Activated CD4-positive, alpha-beta memory T cell treated with anti-CD3 and anti-CD28 coated beads for 36 hours (primary cell): ENCODE measurements around the gene ECHDC3. TPM values are rescaled to one million over a fixed set of nuclear protein-coding genes. Genes with fewer than 3 reads are reported as not detected.
A peak's percentile ranks its signal among the peaks of the same experiment; 100 is the strongest.
"Not testable (repeated sequence)": the region's sequence is repeated elsewhere in the genome, so short reads cannot be mapped to it uniquely, and the experiment has no call there.

Experiments
- CTCF ChIA-PET: fragments of 350-600 bp; sonication (Branson Sonifier 250); formaldehyde crosslinking; loops from one replicate; lab custom pipeline; 2021; ENCODE audit warnings: antibody characterized with exemption, inconsistent platforms; lab: Charles Lee
- POLR2A ChIA-PET: fragments of 350-600 bp; sonication (Branson Sonifier 250); formaldehyde crosslinking; loops from one replicate; lab custom pipeline; 2021; ENCODE audit warnings: antibody characterized with exemption; lab: Charles Lee
- DNase-seq: peaks from one replicate; pipeline ENCODE4 v3.0.0-alpha.2; 2020
- H3K27ac Mint-ChIP-seq: one replicate; pipeline ENCODE4 v1.8.0; 2021; ENCODE audit warnings: mixed read lengths
- H3K27me3 Mint-ChIP-seq: one replicate; pipeline ENCODE4 v1.8.0; 2021; ENCODE audit warnings: mixed read lengths
- H3K36me3 Mint-ChIP-seq: one replicate; pipeline ENCODE4 v1.8.0; 2021; ENCODE audit warnings: mixed read lengths
- H3K4me1 Mint-ChIP-seq: one replicate; pipeline ENCODE4 v1.8.0; 2021; ENCODE audit warnings: low read depth, mixed read lengths
- H3K4me3 Mint-ChIP-seq: one replicate; pipeline ENCODE4 v1.8.0; 2021; ENCODE audit warnings: mild to moderate bottlenecking, mixed read lengths
- H3K9me3 Mint-ChIP-seq: one replicate; pipeline ENCODE4 v1.8.0; 2021; ENCODE audit warnings: mixed read lengths
- intact Hi-C: fragments of 100-400 bp; cut with micrococcal nuclease; formaldehyde crosslinking; loops from one replicate; pipeline ENCODE4 v1.15.1; 2023
- total RNA-seq, 2 experiments: library from RNA; stranded (reverse); gene quantifications; one replicate each; pipeline ENCODE4 v1.2.3, GENCODE V29; 2021

Gene ECHDC3
- total RNA-seq, 2 experiments from 2014 or later: 0.76 to 1.4 TPM

GRCh38 chr10:11720260-11720741 is 21.9 kb upstream of the ECHDC3 start:
- no peak overlapping the region for H3K27ac Mint-ChIP-seq
- CTCF ChIA-PET: interaction anchor here (0.6 kb wide), 1 partner anchor 11 kb away, joined by 3 read pairs; no protein-coding TSS in a partner anchor

DNA sequence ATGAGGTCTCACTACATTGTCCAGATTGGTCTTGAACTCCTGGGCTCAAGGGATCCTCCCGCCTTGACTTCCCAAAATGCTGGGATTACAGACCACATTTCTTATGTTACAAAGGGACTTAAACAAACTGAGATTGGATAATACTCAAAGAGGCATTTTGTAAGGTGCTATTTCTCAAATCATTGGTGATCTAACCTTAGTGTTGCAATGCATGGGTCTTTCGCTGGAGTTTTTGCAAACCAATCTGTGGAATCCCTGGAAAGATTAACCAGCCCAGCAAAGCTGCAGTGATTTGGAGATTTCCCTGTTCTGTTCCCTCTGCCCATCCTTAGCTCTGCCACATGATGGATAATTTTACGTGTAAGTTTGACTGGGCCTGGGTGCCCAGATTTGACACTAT is 20.4 kb upstream of the ECHDC3 start:
- H3K27ac Mint-ChIP-seq: no peak overlapping the region
- H3K4me1 Mint-ChIP-seq: peaks cover 6% of the 10 kb centered on the region
- H3K4me3 Mint-ChIP-seq: no peak overlapping the region
- H3K27me3 Mint-ChIP-seq: peaks cover 15% of the 10 kb centered on the region
- intact Hi-C loops: no loop called here
- CTCF ChIA-PET: interaction anchor here (1.0 kb wide), 1 partner anchor 207 kb away, joined by 3 read pairs; no protein-coding TSS in a partner anchor
- H3K36me3 Mint-ChIP-seq: no peaks in the 10 kb centered on the region
- DNase-seq: no peak
- H3K9me3 Mint-ChIP-seq: peaks cover 3% of the 10 kb centered on the region
- POLR2A ChIA-PET: no interaction called here

More at GRCh38 chr10:11720260-11720741, 21.9 kb upstream of the ECHDC3 start:
- intact Hi-C loops: no loop called here
- Mint-ChIP-seq H3K9me3 (peaks cover 5% of the 10 kb centered on the region), H3K36me3 (no peaks in the 10 kb centered on the region), H3K4me3 (no peak overlapping the region), H3K4me1 (peaks cover 6% of the 10 kb centered on the region), H3K27me3 (peaks cover 18% of the 10 kb centered on the region)
- DNase-seq: no peak
- POLR2A ChIA-PET: no interaction called here

GRCh38 chr10:11723359-11723758 is 18.8 kb upstream of the ECHDC3 start:
- ChIA-PET CTCF (interaction anchor here (0.9 to 2.0 kb wide), 3 partner anchors 34 to 208 kb away, joined by 4 to 9 read pairs (median 4); no protein-coding TSS in a partner anchor), POLR2A (no interaction called here)
- H3K9me3 Mint-ChIP-seq: peaks cover 3% of the 10 kb centered on the region
- no peak overlapping the region for H3K4me3 Mint-ChIP-seq
- H3K27me3 Mint-ChIP-seq: peaks cover 10% of the 10 kb centered on the region
- no peak overlapping the region for H3K27ac Mint-ChIP-seq
- intact Hi-C loops: no loop called here
- H3K36me3 Mint-ChIP-seq: no peaks in the 10 kb centered on the region
- DNase-seq: no peak
- H3K4me1 Mint-ChIP-seq: peaks cover 2% of the 10 kb centered on the region

GRCh38 chr10:11724938-11725776 is 17.0 kb upstream of the ECHDC3 start:
- ChIA-PET CTCF (interaction anchor here (0.6 to 2.0 kb wide), 11 partner anchors 15 to 220 kb away, joined by 3 to 27 read pairs (median 4); no protein-coding TSS in a partner anchor), POLR2A (no interaction called here)
- Mint-ChIP-seq H3K27ac (no peak overlapping the region), H3K27me3 (peaks cover 10% of the 10 kb centered on the region), H3K4me1 (peaks cover 2% of the 10 kb centered on the region), H3K9me3 (peaks cover 7% of the 10 kb centered on the region), H3K4me3 (no peak overlapping the region), H3K36me3 (no peaks in the 10 kb centered on the region)
- no peak for DNase-seq
- intact Hi-C loops: loop anchor here (1.0 kb wide), 1 partner anchor 210 kb away; no protein-coding TSS in a partner anchor

DNA sequence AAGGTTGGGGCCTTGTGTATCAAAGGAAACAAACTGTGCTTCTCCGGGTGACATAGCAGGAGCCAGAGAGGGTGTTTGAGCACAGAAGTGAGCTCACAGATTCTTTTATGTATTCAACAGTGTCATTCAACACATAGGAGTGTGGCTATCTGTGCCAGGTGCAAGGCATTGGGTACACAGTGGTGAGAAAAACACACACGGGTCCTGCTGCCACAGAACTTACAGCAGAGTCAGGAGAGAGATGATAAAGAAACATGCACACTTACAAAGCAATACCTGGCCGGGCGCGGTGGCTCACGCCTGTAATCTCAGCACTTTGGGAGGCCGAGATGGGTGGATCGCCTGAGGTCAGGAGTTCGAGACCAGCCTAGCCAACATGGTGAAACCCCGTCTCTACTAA is 16.3 kb upstream of the ECHDC3 start:
- no peak overlapping the region for H3K27ac Mint-ChIP-seq
- ChIA-PET POLR2A (no interaction called here), CTCF (interaction anchor here (1.4 to 1.7 kb wide), 3 partner anchors 15 to 220 kb away, joined by 5 to 9 read pairs (median 7); no protein-coding TSS in a partner anchor)
- no peak overlapping the region for H3K4me3 Mint-ChIP-seq
- intact Hi-C loops: loop anchor here (1.0 kb wide), 1 partner anchor 211 kb away; no protein-coding TSS in a partner anchor
- no peak for DNase-seq
- H3K27me3 Mint-ChIP-seq: peaks cover 6% of the 10 kb centered on the region
- H3K9me3 Mint-ChIP-seq: peaks cover 7% of the 10 kb centered on the region
- no peaks in the 10 kb centered on the region for H3K36me3 Mint-ChIP-seq
- peaks cover 2% of the 10 kb centered on the region for H3K4me1 Mint-ChIP-seq

DNA sequence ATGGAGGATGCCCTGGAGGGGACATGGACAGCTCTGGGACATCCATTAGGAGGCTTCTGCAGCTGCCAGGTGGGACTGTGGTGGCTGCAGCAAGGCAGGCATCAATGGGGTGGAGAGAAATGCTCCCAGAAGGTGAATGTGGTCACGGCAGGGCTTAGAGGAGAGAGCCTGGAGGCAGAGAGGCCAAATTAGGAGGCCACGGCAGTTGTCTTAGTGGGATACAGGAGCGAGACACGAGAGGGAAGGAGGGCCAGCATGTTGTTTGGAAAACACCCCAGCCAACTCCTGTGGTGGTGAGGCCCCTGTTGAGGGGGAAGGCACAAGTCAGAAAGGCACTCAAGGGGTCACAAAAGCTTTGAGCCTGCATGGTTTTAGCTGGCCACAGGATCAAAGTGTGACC is 14.6 kb upstream of the ECHDC3 start:
- CTCF ChIA-PET: no interaction called here
- H3K4me1 Mint-ChIP-seq: peaks cover 2% of the 10 kb centered on the region
- H3K27me3 Mint-ChIP-seq: peaks cover 6% of the 10 kb centered on the region
- intact Hi-C loops: no loop called here
- peaks cover 7% of the 10 kb centered on the region for H3K9me3 Mint-ChIP-seq
- H3K36me3 Mint-ChIP-seq: no peaks in the 10 kb centered on the region
- no peak overlapping the region for H3K4me3 Mint-ChIP-seq
- no peak for DNase-seq
- POLR2A ChIA-PET: no interaction called here
- no peak overlapping the region for H3K27ac Mint-ChIP-seq

- POLR2A ChIA-PET: no interaction called here
- Mint-ChIP-seq H3K4me1 (peaks cover 2% of the 10 kb centered on the region), H3K27ac (no peak overlapping the region), H3K27me3 (peaks cover 6% of the 10 kb centered on the region), H3K9me3 (peaks cover 7% of the 10 kb centered on the region), H3K36me3 (no peaks in the 10 kb centered on the region), H3K4me3 (no peak overlapping the region)
- DNase-seq: no peak
- CTCF ChIA-PET: no interaction called here
- intact Hi-C loops: no loop called here
Measured at GRCh38 chr10:11728353-11728752, 13.8 kb upstream of the ECHDC3 start.

DNA sequence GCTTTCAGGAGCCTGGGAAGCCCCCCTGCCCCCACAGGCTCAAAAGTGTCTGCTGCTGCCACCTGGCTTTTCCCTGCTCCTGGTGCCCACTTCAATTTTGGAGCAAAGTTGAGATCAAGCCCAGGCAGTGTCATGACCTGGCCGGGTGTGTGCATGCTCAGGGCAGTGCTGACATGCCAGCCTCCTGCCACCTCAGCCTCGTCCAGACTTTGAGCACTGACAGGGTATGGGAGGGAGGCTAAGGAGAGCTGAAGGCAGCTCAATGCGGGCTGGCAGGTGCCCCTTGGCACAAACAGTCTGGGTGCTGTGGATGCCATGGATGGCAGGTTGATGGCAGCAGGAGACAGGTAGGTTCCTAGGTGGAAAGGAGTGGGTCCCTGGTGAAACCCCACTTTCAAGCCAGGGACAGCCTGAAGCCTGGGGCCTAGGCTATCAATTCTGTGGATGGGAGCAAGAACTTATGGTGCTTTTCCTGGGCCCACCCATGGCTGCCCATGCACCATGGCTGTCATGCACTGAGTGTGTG is 12.3 kb upstream of the ECHDC3 start:
- H3K27me3 Mint-ChIP-seq: peaks cover 6% of the 10 kb centered on the region
- H3K36me3 Mint-ChIP-seq: no peaks in the 10 kb centered on the region
- intact Hi-C loops: no loop called here
- H3K9me3 Mint-ChIP-seq: peaks cover 7% of the 10 kb centered on the region
- DNase-seq: no peak
- POLR2A ChIA-PET: no interaction called here
- H3K4me1 Mint-ChIP-seq: peaks cover 2% of the 10 kb centered on the region
- H3K4me3 Mint-ChIP-seq: no peak overlapping the region
- no peak overlapping the region for H3K27ac Mint-ChIP-seq
- CTCF ChIA-PET: interaction anchor here (1.2 kb wide), 1 partner anchor 28 kb away, joined by 5 read pairs; no protein-coding TSS in a partner anchor

DNA sequence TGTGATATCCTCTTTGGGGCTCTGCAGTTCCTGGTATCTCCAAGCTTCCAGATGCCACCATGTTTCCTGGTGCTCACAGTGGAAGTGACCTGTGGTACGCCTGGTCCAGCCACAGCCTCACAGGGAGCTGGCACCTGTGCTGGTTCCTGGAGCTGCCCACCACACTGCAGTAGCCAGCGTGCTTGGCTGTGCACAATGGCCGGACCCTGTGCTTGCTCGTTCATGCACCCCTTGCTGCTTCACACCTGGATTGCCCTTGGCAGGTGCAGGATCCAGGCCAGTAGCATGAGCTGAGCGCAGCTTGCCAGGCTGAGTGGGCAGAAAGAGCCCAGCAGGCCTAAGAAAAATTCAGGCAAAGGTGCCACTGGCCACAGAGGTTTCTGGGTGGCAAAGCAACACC is 11.4 kb upstream of the ECHDC3 start:
- Mint-ChIP-seq H3K27me3 (peaks cover 2% of the 10 kb centered on the region), H3K9me3 (peaks cover 7% of the 10 kb centered on the region), H3K4me3 (no peak overlapping the region), H3K27ac (no peak overlapping the region), H3K4me1 (no peaks in the 10 kb centered on the region), H3K36me3 (no peaks in the 10 kb centered on the region)
- no peak for DNase-seq
- ChIA-PET CTCF (interaction anchor here (1.2 kb wide), 1 partner anchor 27 kb away, joined by 3 read pairs; no protein-coding TSS in a partner anchor), POLR2A (no interaction called here)
- intact Hi-C loops: no loop called here

DNA sequence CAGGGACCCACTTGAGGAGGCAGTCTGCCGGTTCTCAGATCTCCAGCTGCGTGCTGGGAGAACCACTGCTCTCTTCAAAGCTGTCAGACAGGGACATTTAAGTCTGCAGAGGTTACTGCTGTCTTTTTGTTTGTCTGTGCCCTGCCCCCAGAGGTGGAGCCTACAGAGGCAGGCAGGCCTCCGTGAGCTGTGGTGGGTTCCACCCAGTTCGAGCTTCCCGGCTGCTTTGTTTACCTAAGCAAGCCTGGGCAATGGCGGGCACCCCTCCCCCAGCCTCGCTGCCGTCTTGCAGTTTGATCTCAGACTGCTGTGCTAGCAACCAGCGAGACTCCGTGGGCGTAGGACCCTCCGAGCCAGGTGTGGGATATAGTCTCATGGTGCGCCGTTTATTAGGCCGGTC is 5.4 kb upstream of the ECHDC3 start:
- CTCF ChIA-PET, H3K27ac Mint-ChIP-seq, H3K36me3 Mint-ChIP-seq, H3K9me3 Mint-ChIP-seq, DNase-seq, H3K4me3 Mint-ChIP-seq, intact Hi-C loops, H3K4me1 Mint-ChIP-seq: not testable (repeated sequence)
- POLR2A ChIA-PET: interaction anchor here (0.7 kb wide), 1 partner anchor 124 kb away, joined by 3 read pairs; no protein-coding TSS in a partner anchor
- H3K27me3 Mint-ChIP-seq: peaks cover 15% of the 10 kb centered on the region

DNA sequence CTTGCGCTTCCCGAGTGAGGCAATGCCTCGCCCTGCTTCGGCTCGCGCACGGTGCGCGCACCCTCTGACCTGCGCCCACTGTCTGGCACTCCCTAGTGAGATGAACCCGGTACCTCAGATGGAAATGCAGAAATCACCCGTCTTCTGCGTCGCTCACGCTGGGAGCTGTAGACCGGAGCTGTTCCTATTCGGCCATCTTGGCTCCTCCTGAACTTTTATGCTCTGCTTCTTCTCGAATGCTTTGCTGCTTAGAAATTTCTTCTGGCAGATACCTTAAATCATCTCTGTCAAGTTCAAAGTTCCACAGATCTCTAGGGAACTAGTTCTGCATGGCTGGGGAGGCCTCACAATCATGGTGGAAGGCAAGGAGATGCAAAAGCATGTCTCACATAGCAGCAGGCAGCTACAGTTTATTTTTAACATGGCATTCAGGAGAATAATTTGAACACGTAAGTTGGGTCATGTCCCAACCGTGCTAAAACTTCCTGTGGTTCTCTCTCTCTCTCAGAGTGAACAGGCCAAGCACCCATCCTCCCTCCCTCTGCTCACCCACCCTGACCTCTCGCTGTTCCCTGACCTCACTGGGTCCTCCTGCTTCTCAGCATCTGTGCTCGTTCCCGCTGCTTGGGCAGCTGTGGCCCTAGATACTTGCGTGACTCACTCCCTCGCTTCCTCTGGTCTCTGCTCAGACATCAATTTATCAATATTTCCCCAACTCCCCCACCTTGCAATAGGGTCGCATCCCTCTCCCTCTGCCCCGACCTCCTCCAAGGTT is 4.7 kb upstream of the ECHDC3 start:
- CTCF ChIA-PET, H3K27ac Mint-ChIP-seq, H3K36me3 Mint-ChIP-seq, intact Hi-C loops, H3K9me3 Mint-ChIP-seq, DNase-seq: not testable (repeated sequence)
- Mint-ChIP-seq H3K4me3 (peak overlapping the region; percentile 73), H3K4me1 (peaks cover 11% of the 10 kb centered on the region), H3K27me3 (peaks cover 16% of the 10 kb centered on the region)
- POLR2A ChIA-PET: interaction anchor here (0.7 kb wide), 1 partner anchor 125 kb away, joined by 3 read pairs; no protein-coding TSS in a partner anchor
